ENCODE data around the gene SRD5A3.

- TF ChIP-seq CTCF (IDR thresholded peaks at IDR 0.05) (no peak), POLR2AphosphoS5 (IDR thresholded peaks at IDR 0.05; ENCODE audit: low read depth, low read length) (no peak)
Measured at GRCh38 chr4:55337944-55338343, 8.1 kb upstream of the SRD5A3 start.
